Endothelial cell of umbilical vein (primary cell): ENCODE measurements around the gene PTGFR.

Source experiments
- FOS ChIP-seq: IDR thresholded peaks from 2 replicates; pipeline ENCODE4 v1.6.1; 2011; ENCODE audit warnings: mild to moderate bottlenecking, low read length, moderate library complexity, borderline replicate concordance; ENCODE audit not compliant: insufficient read depth
- MAX ChIP-seq: IDR thresholded peaks from 2 replicates; pipeline ENCODE4 v1.6.1; 2011; ENCODE audit not compliant: insufficient read depth, insufficient read length
- POLR2AphosphoS5 ChIP-seq: IDR thresholded peaks from 2 replicates; pipeline ENCODE4 v1.6.1; 2012; ENCODE audit warnings: low read depth, mild to moderate bottlenecking, control low read depth, low read length, moderate library complexity; ENCODE audit not compliant: insufficient read depth
- TF ChIP-seq, protein P1 (sequence below), 2 donors: IDR thresholded peaks; 1 replicate in 1 of 2; 2 replicates in 1 of 2; pipeline ENCODE4 v1.5.1; 2011; ENCODE audit warnings: low read length in 2 of 2, mild to moderate bottlenecking in 2 of 2, moderate library complexity in 2 of 2, control low read depth in 1 of 2, inconsistent platforms in 1 of 2, low read depth in 1 of 2; ENCODE audit not compliant: insufficient read depth in 1 of 2; ENCODE audit errors: extremely low read depth in 1 of 2

- TF ChIP-seq, protein P1, sequence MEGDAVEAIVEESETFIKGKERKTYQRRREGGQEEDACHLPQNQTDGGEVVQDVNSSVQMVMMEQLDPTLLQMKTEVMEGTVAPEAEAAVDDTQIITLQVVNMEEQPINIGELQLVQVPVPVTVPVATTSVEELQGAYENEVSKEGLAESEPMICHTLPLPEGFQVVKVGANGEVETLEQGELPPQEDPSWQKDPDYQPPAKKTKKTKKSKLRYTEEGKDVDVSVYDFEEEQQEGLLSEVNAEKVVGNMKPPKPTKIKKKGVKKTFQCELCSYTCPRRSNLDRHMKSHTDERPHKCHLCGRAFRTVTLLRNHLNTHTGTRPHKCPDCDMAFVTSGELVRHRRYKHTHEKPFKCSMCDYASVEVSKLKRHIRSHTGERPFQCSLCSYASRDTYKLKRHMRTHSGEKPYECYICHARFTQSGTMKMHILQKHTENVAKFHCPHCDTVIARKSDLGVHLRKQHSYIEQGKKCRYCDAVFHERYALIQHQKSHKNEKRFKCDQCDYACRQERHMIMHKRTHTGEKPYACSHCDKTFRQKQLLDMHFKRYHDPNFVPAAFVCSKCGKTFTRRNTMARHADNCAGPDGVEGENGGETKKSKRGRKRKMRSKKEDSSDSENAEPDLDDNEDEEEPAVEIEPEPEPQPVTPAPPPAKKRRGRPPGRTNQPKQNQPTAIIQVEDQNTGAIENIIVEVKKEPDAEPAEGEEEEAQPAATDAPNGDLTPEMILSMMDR (IDR thresholded peaks at IDR 0.05; ENCODE audit: extremely low read depth in 1 of 2, insufficient read depth in 1 of 2, low read depth in 1 of 2, low read length in 2 of 2): no peak
- TF ChIP-seq FOS (no peak), POLR2AphosphoS5 (no peak), MAX (no peak)
These were observed 43.7 kb upstream of the PTGFR start for GRCh38 chr1:78447086-78447485.
